Coronary artery (tissue), 2 donors: ENCODE results near the gene UIMC1.

Experiments used
- DNase-seq: peaks from one replicate; pipeline ENCODE4 v3.0.0-alpha.2; 2017; ENCODE audit warnings: low spot score
- H3K27ac ChIP-seq, 2 donors: fragments of 200-600 bp; sonication (generic); one replicate each; pipeline ENCODE4 v1.5.1; 2016 to 2019
- H3K4me3 ChIP-seq: fragments of 200-600 bp; sonication (generic); 2 replicates; pipeline ENCODE4 v1.5.1; 2016; ENCODE audit warnings: mild to moderate bottlenecking, moderate library complexity
- TF ChIP-seq, protein P1 (sequence below): fragments of 200-600 bp; sonication (generic); IDR thresholded peaks from one replicate; pipeline ENCODE4 v1.5.1; 2019; ENCODE audit warnings: antibody characterized with exemption

UIMC1 gene

GRCh38 chr5:176869501-176870109, 137.0 kb downstream of the UIMC1 start:
- DNase-seq, result no peak
- H3K27ac ChIP-seq, result no peak overlapping the region
- TF ChIP-seq, protein P1, sequence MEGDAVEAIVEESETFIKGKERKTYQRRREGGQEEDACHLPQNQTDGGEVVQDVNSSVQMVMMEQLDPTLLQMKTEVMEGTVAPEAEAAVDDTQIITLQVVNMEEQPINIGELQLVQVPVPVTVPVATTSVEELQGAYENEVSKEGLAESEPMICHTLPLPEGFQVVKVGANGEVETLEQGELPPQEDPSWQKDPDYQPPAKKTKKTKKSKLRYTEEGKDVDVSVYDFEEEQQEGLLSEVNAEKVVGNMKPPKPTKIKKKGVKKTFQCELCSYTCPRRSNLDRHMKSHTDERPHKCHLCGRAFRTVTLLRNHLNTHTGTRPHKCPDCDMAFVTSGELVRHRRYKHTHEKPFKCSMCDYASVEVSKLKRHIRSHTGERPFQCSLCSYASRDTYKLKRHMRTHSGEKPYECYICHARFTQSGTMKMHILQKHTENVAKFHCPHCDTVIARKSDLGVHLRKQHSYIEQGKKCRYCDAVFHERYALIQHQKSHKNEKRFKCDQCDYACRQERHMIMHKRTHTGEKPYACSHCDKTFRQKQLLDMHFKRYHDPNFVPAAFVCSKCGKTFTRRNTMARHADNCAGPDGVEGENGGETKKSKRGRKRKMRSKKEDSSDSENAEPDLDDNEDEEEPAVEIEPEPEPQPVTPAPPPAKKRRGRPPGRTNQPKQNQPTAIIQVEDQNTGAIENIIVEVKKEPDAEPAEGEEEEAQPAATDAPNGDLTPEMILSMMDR, result no peak
- H3K4me3 ChIP-seq, result no peak overlapping the region

- Histone ChIP-seq H3K4me3 (no peak overlapping the region), H3K27ac (no peak overlapping the region)
- TF ChIP-seq, protein P1, result no peak
- no peak for DNase-seq
Measured at GRCh38 chr5:176868731-176869130, 137.8 kb downstream of the UIMC1 start.

DNA sequence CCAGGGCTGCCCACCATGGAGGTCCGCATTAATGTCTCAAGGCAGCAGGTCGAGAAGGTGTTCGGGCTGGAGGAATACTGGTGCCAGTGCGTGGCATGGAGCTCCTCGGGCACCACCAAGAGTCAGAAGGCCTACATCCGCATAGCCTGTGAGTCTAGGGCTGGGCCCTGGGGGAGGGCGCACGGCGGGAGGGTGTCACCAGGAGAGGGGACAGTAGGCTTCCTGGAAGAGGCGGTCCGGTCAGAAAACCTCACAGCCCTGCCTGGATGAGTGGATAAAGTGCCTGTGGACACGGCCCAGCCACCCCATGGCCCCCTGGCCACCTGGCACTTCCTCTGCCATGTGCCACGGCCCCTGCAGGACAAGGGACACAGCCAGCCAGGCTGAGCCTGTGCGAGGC, 138.5 kb downstream of the UIMC1 start:
- Histone ChIP-seq H3K4me3 (no peak overlapping the region), H3K27ac (no peak overlapping the region)
- DNase-seq, result no peak
- TF ChIP-seq, protein P1, result no peak

DNA sequence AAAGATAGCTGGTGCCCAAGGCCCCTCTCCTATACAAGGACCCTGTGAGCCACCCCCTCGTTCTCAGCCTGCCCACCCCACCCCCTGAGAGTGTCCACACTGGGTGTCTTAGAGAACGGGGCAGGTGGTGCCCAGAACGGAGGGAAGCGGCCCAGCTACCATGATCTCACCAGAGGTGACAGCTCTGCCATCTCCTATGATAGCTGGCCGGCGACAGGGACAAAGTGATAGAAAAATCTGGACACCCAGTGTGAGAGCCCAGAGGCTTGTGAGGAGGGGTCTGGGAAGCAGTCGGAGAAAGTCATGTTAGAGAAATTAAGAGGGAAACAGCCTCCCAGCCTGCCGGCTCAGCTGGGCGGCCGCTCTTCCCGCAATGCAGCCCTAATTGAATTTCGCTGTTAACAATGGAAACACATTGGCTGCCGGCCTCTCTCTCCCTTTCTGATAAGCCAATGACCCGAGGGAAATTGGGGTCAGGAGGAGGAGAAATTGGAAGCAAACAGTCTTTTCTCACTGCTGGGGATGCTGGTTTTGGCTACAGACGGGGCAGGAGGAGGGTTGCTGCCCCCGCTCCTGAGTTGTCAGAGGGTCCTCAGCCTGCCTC, 139.8 kb downstream of the UIMC1 start:
- Histone ChIP-seq H3K27ac (no peak overlapping the region), H3K4me3 (no peak overlapping the region)
- TF ChIP-seq, protein P1, result no peak
- DNase-seq, result no peak

DNA sequence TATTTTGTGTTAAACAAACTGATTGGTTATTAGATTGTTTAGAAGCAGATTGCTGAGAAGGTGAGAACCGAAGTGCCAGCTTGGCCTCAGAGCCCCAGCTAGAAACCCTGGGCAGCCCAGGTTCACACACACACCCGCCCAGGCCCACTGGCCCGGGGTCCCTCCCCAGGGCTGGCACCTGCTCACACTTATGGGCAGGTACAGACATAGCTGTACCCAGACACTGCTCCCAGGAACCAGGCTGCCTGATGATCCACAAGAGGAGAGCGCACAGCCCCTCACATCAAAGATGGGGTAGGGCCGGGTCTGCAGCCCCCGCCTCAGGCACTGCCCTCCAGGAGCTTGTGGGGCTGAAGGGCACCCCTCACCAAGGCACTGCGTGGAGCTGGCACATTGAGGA, 140.6 kb downstream of the UIMC1 start:
- no peak for DNase-seq
- no peak overlapping the region for H3K4me3 ChIP-seq
- TF ChIP-seq, protein P1, result no peak
- H3K27ac ChIP-seq, result no peak overlapping the region

DNA sequence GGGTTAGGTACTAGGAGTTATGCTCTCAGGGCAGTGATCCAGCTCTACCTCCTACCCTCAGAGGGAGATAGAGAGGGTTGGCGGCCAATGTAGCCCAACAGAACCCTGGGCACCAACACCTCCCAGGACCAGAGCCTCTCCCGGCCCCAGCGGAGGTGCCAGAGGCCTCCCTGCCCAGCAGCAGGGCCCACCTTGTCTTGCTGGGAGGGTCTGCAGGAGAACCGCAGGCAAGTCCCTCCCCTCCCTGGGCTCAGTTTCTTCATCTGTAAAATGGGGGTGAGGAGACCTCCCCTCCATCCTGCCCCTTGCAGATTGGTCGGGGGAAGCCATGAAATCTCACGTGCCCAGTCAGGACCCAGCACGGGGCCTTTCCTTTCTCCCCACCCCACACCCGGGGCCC, 141.8 kb downstream of the UIMC1 start:
- TF ChIP-seq, protein P1, result no peak
- no peak overlapping the region for H3K4me3 ChIP-seq
- no peak overlapping the region for H3K27ac ChIP-seq
- no peak for DNase-seq

- TF ChIP-seq, protein P1, result no peak
- DNase-seq, result no peak
- H3K27ac ChIP-seq, result no peak overlapping the region
- no peak overlapping the region for H3K4me3 ChIP-seq
Measured at GRCh38 chr5:176863765-176864098, 142.8 kb downstream of the UIMC1 start.
